Loucy (cell line): ENCODE measurements around the gene PODXL.

ENCODE experiments used
- H2AFZ ChIP-seq: fragments of 200-600 bp; sonication (generic); 2 replicates; pipeline ENCODE4 v1.6.0; 2016; ENCODE audit warnings: antibody characterized with exemption, mild to moderate bottlenecking, low read length, moderate library complexity
- H3F3A ChIP-seq: fragments of 200-600 bp; 2 replicates; pipeline ENCODE4 v1.6.0; 2016; ENCODE audit warnings: antibody characterized with exemption, low read depth, mild to moderate bottlenecking
- H3K27me3 ChIP-seq: fragments of 200-600 bp; sonication (generic); 2 replicates; pipeline ENCODE4 v1.6.1; 2014; ENCODE audit warnings: low read length, mild to moderate bottlenecking; ENCODE audit not compliant: insufficient read depth, poor library complexity, severe bottlenecking
- H3K36me3 ChIP-seq: fragments of 200-600 bp; sonication (generic); 2 replicates; pipeline ENCODE4 v1.6.1; 2016; ENCODE audit warnings: low read length; ENCODE audit not compliant: insufficient read depth
- H3K4me1 ChIP-seq: fragments of 200-600 bp; sonication (generic); 2 replicates; pipeline ENCODE4 v1.5.1; 2014; ENCODE audit warnings: low read length, mild to moderate bottlenecking; ENCODE audit not compliant: insufficient read depth, poor library complexity, severe bottlenecking
- H3K4me2 ChIP-seq: fragments of 200-600 bp; sonication (generic); 2 replicates; pipeline ENCODE4 v1.6.0; 2014; ENCODE audit warnings: antibody characterized with exemption, low read length, low read depth, mild to moderate bottlenecking; ENCODE audit not compliant: poor library complexity, severe bottlenecking
- H3K4me3 ChIP-seq: fragments of 200-600 bp; sonication (generic); 2 replicates; pipeline ENCODE4 v1.5.1; 2014; ENCODE audit warnings: low read length, mild to moderate bottlenecking, mixed read lengths; ENCODE audit not compliant: poor library complexity, severe bottlenecking
- H3K79me2 ChIP-seq: fragments of 200-600 bp; sonication (generic); 2 replicates; pipeline ENCODE4 v1.6.1; 2014; ENCODE audit warnings: low read length; ENCODE audit not compliant: insufficient read depth
- H3K9ac ChIP-seq: fragments of 200-600 bp; sonication (generic); 2 replicates; pipeline ENCODE4 v1.6.0; 2014; ENCODE audit warnings: mild to moderate bottlenecking, low read depth, low read length, moderate library complexity; ENCODE audit not compliant: poor library complexity, severe bottlenecking
- H3K9me2 ChIP-seq: fragments of 200-600 bp; sonication (generic); replicated peaks from 2 replicates; pipeline ENCODE4 v1.6.1; 2016; ENCODE audit warnings: low read depth, low read length, mixed read lengths
- H3K9me3 ChIP-seq: fragments of 200-600 bp; sonication (generic); 2 replicates; pipeline ENCODE4 v1.6.1; 2014; ENCODE audit warnings: mild to moderate bottlenecking, antibody characterized with exemption, low read length, low read depth; ENCODE audit not compliant: insufficient read depth
- H4K20me1 ChIP-seq: fragments of 200-600 bp; sonication (generic); 2 replicates; pipeline ENCODE4 v1.6.0; 2014; ENCODE audit warnings: antibody characterized with exemption, low read length, mild to moderate bottlenecking; ENCODE audit not compliant: insufficient read depth, poor library complexity, severe bottlenecking
- EZH2phosphoT487 ChIP-seq: fragments of 200-600 bp; IDR thresholded peaks from 2 replicates; pipeline ENCODE4 v1.6.1; 2018; ENCODE audit warnings: antibody characterized with exemption, mild to moderate bottlenecking, moderate library complexity, borderline replicate concordance
- TF ChIP-seq, protein P1 (sequence below): fragments of 200-600 bp; sonication (generic); conservative IDR thresholded peaks from 2 replicates; pipeline ENCODE4 v1.5.1; 2014; ENCODE audit warnings: mild to moderate bottlenecking, antibody characterized with exemption, low read length

Gene PODXL

DNA sequence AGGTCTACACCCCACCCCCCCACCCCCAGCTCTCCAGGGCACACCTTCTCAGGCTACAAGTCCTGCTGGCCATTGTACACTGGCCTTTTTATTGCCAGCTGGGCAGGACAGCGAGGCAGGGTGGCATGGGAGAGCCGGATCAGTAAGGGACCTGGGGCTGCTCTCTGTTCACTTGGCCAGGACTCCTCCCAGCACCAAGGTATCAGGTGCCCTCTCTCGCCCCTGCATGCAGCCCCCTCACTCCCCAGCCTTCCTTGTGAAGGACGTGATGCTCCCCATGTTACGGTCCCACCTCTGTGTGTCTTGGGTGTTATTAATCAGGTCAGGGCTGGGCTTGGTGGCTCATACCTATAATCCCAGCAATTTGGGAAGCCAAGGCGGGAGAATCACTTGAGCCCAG lies 26.3 kb downstream of the PODXL start:
- H3K9ac ChIP-seq = no peak overlapping the region
- no peaks in the 10 kb centered on the region for H3K27me3 ChIP-seq
- no peak for TF ChIP-seq EZH2phosphoT487
- TF ChIP-seq, protein P1, sequence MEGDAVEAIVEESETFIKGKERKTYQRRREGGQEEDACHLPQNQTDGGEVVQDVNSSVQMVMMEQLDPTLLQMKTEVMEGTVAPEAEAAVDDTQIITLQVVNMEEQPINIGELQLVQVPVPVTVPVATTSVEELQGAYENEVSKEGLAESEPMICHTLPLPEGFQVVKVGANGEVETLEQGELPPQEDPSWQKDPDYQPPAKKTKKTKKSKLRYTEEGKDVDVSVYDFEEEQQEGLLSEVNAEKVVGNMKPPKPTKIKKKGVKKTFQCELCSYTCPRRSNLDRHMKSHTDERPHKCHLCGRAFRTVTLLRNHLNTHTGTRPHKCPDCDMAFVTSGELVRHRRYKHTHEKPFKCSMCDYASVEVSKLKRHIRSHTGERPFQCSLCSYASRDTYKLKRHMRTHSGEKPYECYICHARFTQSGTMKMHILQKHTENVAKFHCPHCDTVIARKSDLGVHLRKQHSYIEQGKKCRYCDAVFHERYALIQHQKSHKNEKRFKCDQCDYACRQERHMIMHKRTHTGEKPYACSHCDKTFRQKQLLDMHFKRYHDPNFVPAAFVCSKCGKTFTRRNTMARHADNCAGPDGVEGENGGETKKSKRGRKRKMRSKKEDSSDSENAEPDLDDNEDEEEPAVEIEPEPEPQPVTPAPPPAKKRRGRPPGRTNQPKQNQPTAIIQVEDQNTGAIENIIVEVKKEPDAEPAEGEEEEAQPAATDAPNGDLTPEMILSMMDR = no peak
- H3K9me3 ChIP-seq = no peaks in the 10 kb centered on the region
- H3K4me3 ChIP-seq = no peak overlapping the region
- no peaks in the 10 kb centered on the region for H3K36me3 ChIP-seq
- no peaks in the 10 kb centered on the region for H3K4me1 ChIP-seq
- H3F3A ChIP-seq = no peaks in the 10 kb centered on the region
- no peaks in the 10 kb centered on the region for H4K20me1 ChIP-seq
- no peaks in the 10 kb centered on the region for H3K9me2 ChIP-seq
- H2AFZ ChIP-seq = no peak overlapping the region
- no peak overlapping the region for H3K4me2 ChIP-seq
- H3K79me2 ChIP-seq = no peaks in the 10 kb centered on the region

DNA sequence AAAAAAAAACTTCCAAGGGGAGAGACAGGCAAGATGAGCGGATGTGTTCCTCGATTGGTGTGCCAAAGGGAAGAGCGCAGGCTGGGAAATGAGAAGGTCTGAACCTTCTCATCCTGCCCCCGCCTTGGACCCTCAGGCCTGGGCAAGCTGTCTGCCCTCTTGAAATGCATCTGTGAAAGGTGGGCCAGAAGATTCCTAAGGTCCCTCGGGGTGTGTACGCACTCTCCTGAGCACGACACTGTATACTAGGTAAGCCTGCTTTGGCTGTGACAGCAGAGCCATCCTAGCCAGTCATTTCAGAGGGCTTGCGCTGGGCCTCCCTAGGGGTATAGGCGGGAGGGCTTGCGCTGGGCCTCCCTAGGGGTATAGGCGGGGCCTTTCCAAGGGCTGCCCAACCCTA lies 26.8 kb downstream of the PODXL start:
- Histone ChIP-seq H3K9me2 (no peaks in the 10 kb centered on the region), H3K27me3 (no peaks in the 10 kb centered on the region), H3F3A (no peaks in the 10 kb centered on the region), H2AFZ (no peak overlapping the region), H3K79me2 (no peaks in the 10 kb centered on the region), H3K4me3 (no peak overlapping the region), H4K20me1 (no peaks in the 10 kb centered on the region), H3K4me1 (no peaks in the 10 kb centered on the region), H3K9ac (no peak overlapping the region), H3K9me3 (no peaks in the 10 kb centered on the region), H3K4me2 (no peak overlapping the region), H3K36me3 (no peaks in the 10 kb centered on the region)
- no peak for TF ChIP-seq EZH2phosphoT487
- TF ChIP-seq, protein P1 = no peak

DNA sequence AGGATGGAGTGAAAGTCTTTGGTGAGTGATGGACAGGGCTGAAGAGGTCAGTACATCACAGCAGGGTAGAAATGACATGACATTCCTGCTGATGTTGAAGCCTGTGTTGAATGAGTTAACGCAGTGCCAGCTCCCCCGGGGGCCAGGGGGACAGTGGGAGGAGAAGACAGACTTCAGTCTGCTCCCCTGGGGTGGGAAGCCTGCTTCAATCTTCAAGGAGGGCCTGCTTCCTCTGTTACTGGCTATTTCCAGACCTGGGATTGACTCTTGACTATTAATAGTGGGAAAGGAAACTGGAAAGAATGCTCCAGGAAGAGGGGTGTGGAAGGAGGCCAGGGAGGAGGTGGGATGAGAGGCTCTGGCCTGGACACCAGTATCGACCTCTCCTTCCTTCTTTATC lies 27.2 kb downstream of the PODXL start:
- H3K27me3 ChIP-seq = no peaks in the 10 kb centered on the region
- TF ChIP-seq EZH2phosphoT487 = no peak
- TF ChIP-seq, protein P1 = no peak
- no peaks in the 10 kb centered on the region for H3K36me3 ChIP-seq
- H3F3A ChIP-seq = no peaks in the 10 kb centered on the region
- H3K9ac ChIP-seq = no peak overlapping the region
- no peaks in the 10 kb centered on the region for H3K9me2 ChIP-seq
- no peak overlapping the region for H3K4me3 ChIP-seq
- H3K9me3 ChIP-seq = no peaks in the 10 kb centered on the region
- no peaks in the 10 kb centered on the region for H4K20me1 ChIP-seq
- H3K4me2 ChIP-seq = no peak overlapping the region
- H3K79me2 ChIP-seq = no peaks in the 10 kb centered on the region
- H3K4me1 ChIP-seq = no peaks in the 10 kb centered on the region
- no peak overlapping the region for H2AFZ ChIP-seq
